ENCODE measurements around the gene FAM120A.
A peak's percentile ranks its signal among the peaks of the same experiment; 100 is the strongest.

FAM120A gene

GRCh38 chr9:93450945-93451815 lies at the start of gene FAM120A:
Gene FAM120A (plus strand): TSS chr9:93451685. CDS start chr9:93451916, 231 bp downstream.
- peak; percentile 47 for DNase-seq (ENCODE audit: extremely low read depth, low read depth)
- TF ChIP-seq CTCF (IDR thresholded peaks at IDR 0.05; ENCODE audit: low read depth, low read length), result no peak

DNA sequence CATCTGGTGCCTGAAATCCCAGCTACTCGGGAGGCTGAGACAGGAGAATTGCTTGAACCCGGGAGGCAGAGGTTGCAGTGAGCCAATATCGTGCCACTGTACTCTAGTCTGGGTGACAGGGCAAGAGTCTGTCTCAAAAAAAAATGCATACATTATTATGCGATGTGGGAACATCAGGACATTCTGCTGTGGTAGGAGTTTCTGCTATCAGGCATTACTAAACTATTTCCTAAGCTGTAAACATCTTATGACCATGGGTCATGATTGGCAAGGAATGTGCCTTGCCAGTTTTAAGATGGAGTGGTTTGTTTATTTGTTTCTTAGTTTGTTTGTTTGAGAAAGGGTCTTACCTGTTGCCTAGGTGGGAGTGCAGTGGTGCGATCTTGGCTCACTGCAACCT lies 45.1 kb upstream of the FAM120A start:
- TF ChIP-seq CTCF (IDR thresholded peaks at IDR 0.05; ENCODE audit: low read depth, low read length), result no peak
- no peak for DNase-seq (ENCODE audit: extremely low read depth, low read depth)

GRCh38 chr9:93413530-93413929 lies 38.0 kb upstream of the FAM120A start:
- DNase-seq (ENCODE audit: extremely low read depth, low read depth), result no peak
- no peak for TF ChIP-seq CTCF (IDR thresholded peaks at IDR 0.05; ENCODE audit: low read depth, low read length)

GRCh38 chr9:93415176-93415690 lies 36.3 kb upstream of the FAM120A start:
- no peak for DNase-seq (ENCODE audit: extremely low read depth, low read depth)
- no peak for TF ChIP-seq CTCF (IDR thresholded peaks at IDR 0.05; ENCODE audit: low read depth, low read length)

GRCh38 chr9:93416530-93417235 lies 34.8 kb upstream of the FAM120A start:
- no peak for DNase-seq (ENCODE audit: extremely low read depth, low read depth)
- TF ChIP-seq CTCF (IDR thresholded peaks at IDR 0.05; ENCODE audit: low read depth, low read length), result no peak

DNA sequence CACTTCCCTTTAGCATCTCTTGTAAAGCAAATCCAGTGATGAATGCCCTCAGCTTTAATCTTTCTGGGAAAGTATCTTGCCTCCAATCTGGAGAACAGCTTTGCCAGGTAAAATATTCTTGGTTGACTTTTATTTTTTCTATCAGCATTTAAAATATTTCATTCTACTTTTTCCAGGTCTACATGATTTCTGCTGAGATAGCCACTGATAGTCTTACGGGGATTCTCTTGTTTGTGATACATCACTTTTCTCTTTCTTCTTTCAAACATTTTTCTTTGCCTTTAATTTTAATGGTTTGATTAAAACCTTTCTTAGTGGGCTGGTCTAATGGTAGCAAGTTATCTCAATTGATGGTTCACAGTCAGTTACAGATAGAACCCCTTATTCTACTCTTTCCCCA lies 33.9 kb upstream of the FAM120A start:
- TF ChIP-seq CTCF (IDR thresholded peaks at IDR 0.05; ENCODE audit: low read depth, low read length), result no peak
- DNase-seq (ENCODE audit: extremely low read depth, low read depth), result no peak

GRCh38 chr9:93419023-93419422 lies 32.5 kb upstream of the FAM120A start:
- no peak for DNase-seq (ENCODE audit: extremely low read depth, low read depth)
- TF ChIP-seq CTCF (IDR thresholded peaks at IDR 0.05; ENCODE audit: low read depth, low read length), result no peak
